ENCODE data around the gene USP44. TPM values are rescaled to one million over a fixed set of nuclear protein-coding genes. Genes with fewer than 3 reads are reported as not detected.

The USP44 gene
- total and polyA plus RNA-seq, 2 of the 8 experiments (the other 6 are each of a cell fraction or from before 2014, with no cell fraction given) = 129 to 197 TPM

GRCh38 chr12:95549392-95550084, 1.7 kb downstream of the USP44 start (continued):
- TF ChIP-seq CBX5 (IDR thresholded peaks at IDR 0.05; ENCODE audit: low read depth, low read length) (no peak), SP4 (IDR thresholded peaks at IDR 0.05; ENCODE audit: low read length) (no peak), POLR2AphosphoS5 (IDR thresholded peaks at IDR 0.05; ENCODE audit: low read depth, low read length) (0 out of 2 replicates have a peak, but pooled peaks have one; percentile 28), TBP (IDR thresholded peaks at IDR 0.05; ENCODE audit: low read depth, low read length) (peak; percentile 55; the same call in 1 of the 2 replicates), CBX8 (IDR thresholded peaks at IDR 0.05; ENCODE audit: borderline replicate concordance, low read depth, low read length) (no peak), TAF7 (optimal IDR thresholded peaks at IDR 0.05; ENCODE audit: borderline replicate concordance, low read depth, low read length) (peak; percentile 34), RNF2 (IDR thresholded peaks at IDR 0.05; ENCODE audit: borderline replicate concordance, low read depth, low read length, missing control alignments, poor library complexity, severe bottlenecking) (no peak), TCF12 (IDR thresholded peaks at IDR 0.05; ENCODE audit: low read depth, low read length) (no peak), ZNF274 (IDR thresholded peaks at IDR 0.05; ENCODE audit: borderline replicate concordance, extremely low read depth, low read length) (no peak), SP1 (IDR thresholded peaks at IDR 0.05; ENCODE audit: low read depth, low read length) (no peak)
- TF ChIP-seq, protein P1, sequence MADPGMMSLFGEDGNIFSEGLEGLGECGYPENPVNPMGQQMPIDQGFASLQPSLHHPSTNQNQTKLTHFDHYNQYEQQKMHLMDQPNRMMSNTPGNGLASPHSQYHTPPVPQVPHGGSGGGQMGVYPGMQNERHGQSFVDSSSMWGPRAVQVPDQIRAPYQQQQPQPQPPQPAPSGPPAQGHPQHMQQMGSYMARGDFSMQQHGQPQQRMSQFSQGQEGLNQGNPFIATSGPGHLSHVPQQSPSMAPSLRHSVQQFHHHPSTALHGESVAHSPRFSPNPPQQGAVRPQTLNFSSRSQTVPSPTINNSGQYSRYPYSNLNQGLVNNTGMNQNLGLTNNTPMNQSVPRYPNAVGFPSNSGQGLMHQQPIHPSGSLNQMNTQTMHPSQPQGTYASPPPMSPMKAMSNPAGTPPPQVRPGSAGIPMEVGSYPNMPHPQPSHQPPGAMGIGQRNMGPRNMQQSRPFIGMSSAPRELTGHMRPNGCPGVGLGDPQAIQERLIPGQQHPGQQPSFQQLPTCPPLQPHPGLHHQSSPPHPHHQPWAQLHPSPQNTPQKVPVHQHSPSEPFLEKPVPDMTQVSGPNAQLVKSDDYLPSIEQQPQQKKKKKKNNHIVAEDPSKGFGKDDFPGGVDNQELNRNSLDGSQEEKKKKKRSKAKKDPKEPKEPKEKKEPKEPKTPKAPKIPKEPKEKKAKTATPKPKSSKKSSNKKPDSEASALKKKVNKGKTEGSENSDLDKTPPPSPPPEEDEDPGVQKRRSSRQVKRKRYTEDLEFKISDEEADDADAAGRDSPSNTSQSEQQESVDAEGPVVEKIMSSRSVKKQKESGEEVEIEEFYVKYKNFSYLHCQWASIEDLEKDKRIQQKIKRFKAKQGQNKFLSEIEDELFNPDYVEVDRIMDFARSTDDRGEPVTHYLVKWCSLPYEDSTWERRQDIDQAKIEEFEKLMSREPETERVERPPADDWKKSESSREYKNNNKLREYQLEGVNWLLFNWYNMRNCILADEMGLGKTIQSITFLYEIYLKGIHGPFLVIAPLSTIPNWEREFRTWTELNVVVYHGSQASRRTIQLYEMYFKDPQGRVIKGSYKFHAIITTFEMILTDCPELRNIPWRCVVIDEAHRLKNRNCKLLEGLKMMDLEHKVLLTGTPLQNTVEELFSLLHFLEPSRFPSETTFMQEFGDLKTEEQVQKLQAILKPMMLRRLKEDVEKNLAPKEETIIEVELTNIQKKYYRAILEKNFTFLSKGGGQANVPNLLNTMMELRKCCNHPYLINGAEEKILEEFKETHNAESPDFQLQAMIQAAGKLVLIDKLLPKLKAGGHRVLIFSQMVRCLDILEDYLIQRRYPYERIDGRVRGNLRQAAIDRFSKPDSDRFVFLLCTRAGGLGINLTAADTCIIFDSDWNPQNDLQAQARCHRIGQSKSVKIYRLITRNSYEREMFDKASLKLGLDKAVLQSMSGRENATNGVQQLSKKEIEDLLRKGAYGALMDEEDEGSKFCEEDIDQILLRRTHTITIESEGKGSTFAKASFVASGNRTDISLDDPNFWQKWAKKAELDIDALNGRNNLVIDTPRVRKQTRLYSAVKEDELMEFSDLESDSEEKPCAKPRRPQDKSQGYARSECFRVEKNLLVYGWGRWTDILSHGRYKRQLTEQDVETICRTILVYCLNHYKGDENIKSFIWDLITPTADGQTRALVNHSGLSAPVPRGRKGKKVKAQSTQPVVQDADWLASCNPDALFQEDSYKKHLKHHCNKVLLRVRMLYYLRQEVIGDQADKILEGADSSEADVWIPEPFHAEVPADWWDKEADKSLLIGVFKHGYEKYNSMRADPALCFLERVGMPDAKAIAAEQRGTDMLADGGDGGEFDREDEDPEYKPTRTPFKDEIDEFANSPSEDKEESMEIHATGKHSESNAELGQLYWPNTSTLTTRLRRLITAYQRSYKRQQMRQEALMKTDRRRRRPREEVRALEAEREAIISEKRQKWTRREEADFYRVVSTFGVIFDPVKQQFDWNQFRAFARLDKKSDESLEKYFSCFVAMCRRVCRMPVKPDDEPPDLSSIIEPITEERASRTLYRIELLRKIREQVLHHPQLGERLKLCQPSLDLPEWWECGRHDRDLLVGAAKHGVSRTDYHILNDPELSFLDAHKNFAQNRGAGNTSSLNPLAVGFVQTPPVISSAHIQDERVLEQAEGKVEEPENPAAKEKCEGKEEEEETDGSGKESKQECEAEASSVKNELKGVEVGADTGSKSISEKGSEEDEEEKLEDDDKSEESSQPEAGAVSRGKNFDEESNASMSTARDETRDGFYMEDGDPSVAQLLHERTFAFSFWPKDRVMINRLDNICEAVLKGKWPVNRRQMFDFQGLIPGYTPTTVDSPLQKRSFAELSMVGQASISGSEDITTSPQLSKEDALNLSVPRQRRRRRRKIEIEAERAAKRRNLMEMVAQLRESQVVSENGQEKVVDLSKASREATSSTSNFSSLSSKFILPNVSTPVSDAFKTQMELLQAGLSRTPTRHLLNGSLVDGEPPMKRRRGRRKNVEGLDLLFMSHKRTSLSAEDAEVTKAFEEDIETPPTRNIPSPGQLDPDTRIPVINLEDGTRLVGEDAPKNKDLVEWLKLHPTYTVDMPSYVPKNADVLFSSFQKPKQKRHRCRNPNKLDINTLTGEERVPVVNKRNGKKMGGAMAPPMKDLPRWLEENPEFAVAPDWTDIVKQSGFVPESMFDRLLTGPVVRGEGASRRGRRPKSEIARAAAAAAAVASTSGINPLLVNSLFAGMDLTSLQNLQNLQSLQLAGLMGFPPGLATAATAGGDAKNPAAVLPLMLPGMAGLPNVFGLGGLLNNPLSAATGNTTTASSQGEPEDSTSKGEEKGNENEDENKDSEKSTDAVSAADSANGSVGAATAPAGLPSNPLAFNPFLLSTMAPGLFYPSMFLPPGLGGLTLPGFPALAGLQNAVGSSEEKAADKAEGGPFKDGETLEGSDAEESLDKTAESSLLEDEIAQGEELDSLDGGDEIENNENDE (IDR thresholded peaks at IDR 0.05; ENCODE audit: insufficient replicate concordance, low read length) = no peak
